A673 (cell line): ENCODE measurements around the gene AKR1C8. TPM values are rescaled to one million over a fixed set of nuclear protein-coding genes. Genes with fewer than 3 reads are reported as not detected.
A peak's percentile ranks its signal among the peaks of the same experiment; 100 is the strongest.
"Not testable (repeated sequence)": the region's sequence is repeated elsewhere in the genome, so short reads cannot be mapped to it uniquely, and the experiment has no call there.

Source experiments
- BruUV-seq: library from RNA; stranded (reverse); fragments of 400-500 nt; replicated peaks from 2 replicates; lab custom pipeline; 2021; lab: Mats Ljungman, UMichigan
- CTCF ChIA-PET: fragments of 300-600 bp; sonication (Branson Sonifier 250); formaldehyde crosslinking; loops from one replicate; lab custom pipeline; 2022; ENCODE audit warnings: antibody characterized with exemption; lab: Charles Lee
- POLR2A ChIA-PET: fragments of 300-600 bp; sonication (Branson Sonifier 250); formaldehyde crosslinking; loops from one replicate; lab custom pipeline; 2022; ENCODE audit warnings: antibody characterized with exemption; ENCODE audit not compliant: low non-redundant PET; lab: Charles Lee
- DNase-seq: peaks from one replicate; pipeline ENCODE4 v3.0.0-alpha.2; 2015; ENCODE audit warnings: low spot score
- H3K27ac ChIP-seq: fragments of 200-600 bp; sonication (generic); 2 replicates; pipeline ENCODE4 v1.5.1; 2016; ENCODE audit warnings: mixed run types, low read depth, mild to moderate bottlenecking, mixed read lengths, antibody characterized with exemption, low read length; ENCODE audit not compliant: poor library complexity, severe bottlenecking
- H3K27me3 ChIP-seq: fragments of 200-600 bp; sonication (generic); replicated peaks from 2 replicates; pipeline ENCODE4 v1.6.1; 2017; ENCODE audit warnings: mixed run types, low read depth, mild to moderate bottlenecking, mixed read lengths, antibody characterized with exemption, low read length; ENCODE audit not compliant: insufficient read depth, poor library complexity
- H3K36me3 ChIP-seq: fragments of 200-600 bp; sonication (generic); 2 replicates; pipeline ENCODE4 v1.6.1; 2016; ENCODE audit warnings: mixed run types, mild to moderate bottlenecking, mixed read lengths, antibody characterized with exemption, low read length; ENCODE audit not compliant: insufficient read depth, poor library complexity, severe bottlenecking
- H3K4me1 ChIP-seq: fragments of 200-600 bp; sonication (generic); 2 replicates; pipeline ENCODE4 v1.6.1; 2017; ENCODE audit warnings: mixed run types, mild to moderate bottlenecking, mixed read lengths, antibody characterized with exemption, low read length; ENCODE audit not compliant: insufficient read depth, poor library complexity, severe bottlenecking
- H3K4me3 ChIP-seq: fragments of 200-600 bp; sonication (generic); 2 replicates; pipeline ENCODE4 v1.5.1; 2016; ENCODE audit warnings: low read depth, mixed run types, mild to moderate bottlenecking, mixed read lengths, low read length; ENCODE audit not compliant: poor library complexity, severe bottlenecking
- H3K9me3 ChIP-seq: fragments of 200-600 bp; sonication (generic); 2 replicates; pipeline ENCODE4 v1.6.1; 2016; ENCODE audit warnings: mixed run types, low read depth, mild to moderate bottlenecking, mixed read lengths, antibody characterized with exemption, low read length; ENCODE audit not compliant: poor library complexity, severe bottlenecking
- CTCF ChIP-seq: fragments of 300-800, 200-600 bp; sonication (generic); conservative IDR thresholded peaks from 2 replicates; pipeline ENCODE4 v1.5.1; 2017; ENCODE audit warnings: low read depth, mild to moderate bottlenecking, antibody characterized with exemption, low read length, moderate library complexity, mixed read lengths
- EZH2 ChIP-seq: fragments of 200-600 bp; sonication (generic); IDR thresholded peaks from 2 replicates; pipeline ENCODE4 v1.6.1; 2017; ENCODE audit warnings: borderline replicate concordance, low read depth, mild to moderate bottlenecking, mixed read lengths, antibody characterized with exemption, low read length; ENCODE audit not compliant: poor library complexity, severe bottlenecking
- intact Hi-C: fragments of 100-400 bp; cut with micrococcal nuclease; formaldehyde crosslinking; loops from one replicate; pipeline ENCODE4 v1.10.0; 2022; ENCODE audit not compliant: unreplicated experiment
- total RNA-seq: library from RNA; stranded (reverse); gene quantifications from 2 replicates; pipeline ENCODE4 v1.2.3, GENCODE V29; 2021

The AKR1C8 gene
- total RNA-seq, 1 experiment from 2014 or later, result 0.58 TPM

GRCh38 chr10:5188358-5188757, 3.4 kb upstream of the AKR1C8 start:
- POLR2A ChIA-PET, result no interaction called here
- CTCF ChIA-PET, result no interaction called here
- Histone ChIP-seq H3K27ac (no peak overlapping the region), H3K27me3 (no peaks in the 10 kb centered on the region), H3K36me3 (no peaks in the 10 kb centered on the region), H3K4me3 (no peak overlapping the region), H3K9me3 (no peaks in the 10 kb centered on the region), H3K4me1 (peaks cover 14% of the 10 kb centered on the region)
- intact Hi-C loops, result no loop called here
- TF ChIP-seq EZH2, result no peak
- no peak for TF ChIP-seq CTCF
- BruUV-seq, result no TSS peak
- DNase-seq, result no peak

DNA sequence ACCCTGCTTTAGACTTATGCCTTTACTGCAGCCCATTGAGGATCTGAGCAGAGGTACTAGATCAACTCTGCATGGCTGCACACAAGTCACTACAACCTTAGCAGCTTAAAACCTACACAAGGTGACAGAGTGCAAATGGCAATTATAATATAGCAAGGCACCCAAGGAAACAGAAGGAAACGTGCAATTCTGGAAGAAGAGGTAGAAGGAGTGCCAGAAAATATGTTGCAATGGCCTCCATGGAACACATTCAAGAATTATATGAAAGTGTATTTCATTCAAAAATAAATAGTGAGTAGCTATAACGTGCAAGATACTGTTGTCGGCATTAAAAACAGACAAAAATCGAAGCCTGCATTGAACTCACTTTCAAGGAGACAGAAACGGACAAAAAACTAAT, 2.9 kb upstream of the AKR1C8 start:
- Histone ChIP-seq H3K27me3 (no peaks in the 10 kb centered on the region), H3K4me1 (peaks cover 14% of the 10 kb centered on the region), H3K27ac (no peak overlapping the region), H3K9me3 (no peaks in the 10 kb centered on the region), H3K4me3 (no peak overlapping the region), H3K36me3 (no peaks in the 10 kb centered on the region)
- POLR2A ChIA-PET, result no interaction called here
- no peak for DNase-seq
- intact Hi-C loops, result no loop called here
- TF ChIP-seq CTCF, result no peak
- no peak for TF ChIP-seq EZH2
- no TSS peak for BruUV-seq
- CTCF ChIA-PET, result no interaction called here

DNA sequence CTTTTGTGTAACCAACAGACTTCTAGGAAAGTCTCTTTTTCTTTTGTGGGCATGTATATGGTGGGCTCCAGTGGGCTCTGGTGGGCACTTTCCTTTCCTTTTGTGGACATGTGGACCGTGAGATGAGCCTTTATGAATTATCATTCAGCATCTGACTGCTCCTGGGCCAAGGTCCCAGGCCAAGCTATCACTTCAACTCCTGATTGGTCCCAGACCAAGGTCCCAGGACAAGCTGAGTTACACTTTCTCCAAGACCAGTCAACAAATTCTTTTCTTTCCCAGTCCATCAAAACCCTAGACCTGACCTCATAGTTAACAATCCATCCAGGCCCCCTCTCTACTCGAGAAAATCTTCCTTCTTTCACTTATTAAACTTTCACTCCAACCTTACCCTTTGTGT, 1.0 kb downstream of the AKR1C8 start:
- intact Hi-C loops, result no loop called here
- Histone ChIP-seq H3K36me3 (no peaks in the 10 kb centered on the region), H3K4me3 (no peak overlapping the region), H3K27me3 (no peaks in the 10 kb centered on the region), H3K27ac (peak overlapping the region; percentile 17), H3K4me1 (peaks cover 14% of the 10 kb centered on the region), H3K9me3 (no peaks in the 10 kb centered on the region)
- BruUV-seq, result no TSS peak
- TF ChIP-seq EZH2 (no peak), CTCF (no peak)
- CTCF ChIA-PET, result interaction anchor here (0.6 kb wide), 1 partner anchor 258 kb away, joined by 9 read pairs; no protein-coding TSS in a partner anchor
- no peak for DNase-seq
- POLR2A ChIA-PET, result no interaction called here

- DNase-seq, H3K27me3 ChIP-seq, H3K36me3 ChIP-seq, H3K9me3 ChIP-seq, H3K27ac ChIP-seq, CTCF ChIA-PET, intact Hi-C loops, POLR2A ChIA-PET, BruUV-seq, H3K4me3 ChIP-seq: not testable (repeated sequence)
- peaks cover 11% of the 10 kb centered on the region for H3K4me1 ChIP-seq
Measured at GRCh38 chr10:5180503-5180902, 4.4 kb downstream of the AKR1C8 start.

DNA sequence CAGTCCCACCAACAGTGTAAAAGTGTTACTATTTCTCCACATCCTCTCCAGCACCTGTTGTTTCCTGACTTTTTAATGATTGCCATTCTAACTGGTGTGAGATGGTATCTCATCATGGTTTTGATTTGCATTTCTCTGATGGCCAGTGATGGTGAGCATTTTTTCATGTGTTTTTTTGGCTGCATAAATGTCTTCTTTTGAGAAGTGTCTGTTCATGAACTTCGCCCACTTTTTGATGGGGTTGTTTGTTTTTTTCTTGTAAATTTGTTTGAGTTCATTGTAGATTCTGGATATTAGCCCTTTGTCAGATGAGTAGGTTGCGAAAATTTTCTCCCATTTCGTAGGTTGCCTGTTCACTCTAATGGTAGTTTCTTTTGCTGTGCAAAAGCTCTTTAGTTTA, 9.4 kb downstream of the AKR1C8 start:
- POLR2A ChIA-PET, H3K36me3 ChIP-seq, intact Hi-C loops: not testable (repeated sequence)

More for the DNA sequence above, 9.4 kb downstream of the AKR1C8 start:
- H3K4me3 ChIP-seq, H3K27ac ChIP-seq, H3K9me3 ChIP-seq, CTCF ChIA-PET, H3K4me1 ChIP-seq, BruUV-seq, DNase-seq, H3K27me3 ChIP-seq: not testable (repeated sequence)
